Fibroblast of villous mesenchyme (primary cell): ENCODE results near the gene NT5DC2. TPM values are rescaled to one million over a fixed set of nuclear protein-coding genes. Genes with fewer than 3 reads are reported as not detected.

Source experiments
- DNase-seq: peaks from one replicate; pipeline ENCODE4 v3.0.0-alpha.2; 2010; ENCODE audit warnings: low read depth
- H3K4me3 ChIP-seq: 2 replicates; pipeline ENCODE4 v1.5.1; 2011; ENCODE audit warnings: low read depth, mild to moderate bottlenecking, low read length
- total RNA-seq: library from RNA; depleted of rRNA; stranded (reverse); fragments of >200 nt; gene quantifications from 2 replicates; pipeline ENCODE4 v1.2.3, GENCODE V29; 2012
- TF ChIP-seq, protein P1 (sequence below): IDR thresholded peaks from 2 replicates; pipeline ENCODE4 v1.5.1; 2012; ENCODE audit warnings: low read depth, mild to moderate bottlenecking, low read length; ENCODE audit not compliant: insufficient read depth

Gene NT5DC2
- total RNA-seq, 1 donor: 45.8 TPM

DNA sequence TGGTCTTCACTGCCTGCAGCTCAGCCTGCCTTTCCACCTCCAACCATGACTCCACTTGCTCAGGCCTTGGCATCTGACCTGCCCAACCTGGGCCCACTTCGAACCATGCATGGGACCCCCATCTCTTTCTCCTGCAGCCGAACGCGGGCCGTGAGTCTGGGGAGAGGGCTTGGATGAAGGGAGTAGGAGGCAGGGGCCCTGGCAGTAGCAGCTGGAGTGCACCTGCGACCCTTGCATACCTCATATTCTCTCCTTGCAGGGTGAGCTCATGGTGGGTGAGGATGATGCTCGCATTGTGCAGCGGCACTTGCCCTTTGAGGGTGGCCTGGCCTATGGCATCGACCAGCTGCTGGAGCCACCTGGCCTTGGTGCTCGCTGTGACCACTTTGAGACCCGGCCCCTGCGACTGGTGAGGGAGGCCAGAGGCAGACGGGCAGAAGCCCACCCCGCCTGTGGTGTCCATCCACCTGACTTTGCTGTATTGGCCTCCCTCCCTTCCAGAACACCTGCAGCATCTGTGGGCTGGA is 13.5 kb downstream of the NT5DC2 start:
- TF ChIP-seq, protein P1, sequence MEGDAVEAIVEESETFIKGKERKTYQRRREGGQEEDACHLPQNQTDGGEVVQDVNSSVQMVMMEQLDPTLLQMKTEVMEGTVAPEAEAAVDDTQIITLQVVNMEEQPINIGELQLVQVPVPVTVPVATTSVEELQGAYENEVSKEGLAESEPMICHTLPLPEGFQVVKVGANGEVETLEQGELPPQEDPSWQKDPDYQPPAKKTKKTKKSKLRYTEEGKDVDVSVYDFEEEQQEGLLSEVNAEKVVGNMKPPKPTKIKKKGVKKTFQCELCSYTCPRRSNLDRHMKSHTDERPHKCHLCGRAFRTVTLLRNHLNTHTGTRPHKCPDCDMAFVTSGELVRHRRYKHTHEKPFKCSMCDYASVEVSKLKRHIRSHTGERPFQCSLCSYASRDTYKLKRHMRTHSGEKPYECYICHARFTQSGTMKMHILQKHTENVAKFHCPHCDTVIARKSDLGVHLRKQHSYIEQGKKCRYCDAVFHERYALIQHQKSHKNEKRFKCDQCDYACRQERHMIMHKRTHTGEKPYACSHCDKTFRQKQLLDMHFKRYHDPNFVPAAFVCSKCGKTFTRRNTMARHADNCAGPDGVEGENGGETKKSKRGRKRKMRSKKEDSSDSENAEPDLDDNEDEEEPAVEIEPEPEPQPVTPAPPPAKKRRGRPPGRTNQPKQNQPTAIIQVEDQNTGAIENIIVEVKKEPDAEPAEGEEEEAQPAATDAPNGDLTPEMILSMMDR: no peak
- DNase-seq: no peak
- H3K4me3 ChIP-seq: no peak overlapping the region

DNA sequence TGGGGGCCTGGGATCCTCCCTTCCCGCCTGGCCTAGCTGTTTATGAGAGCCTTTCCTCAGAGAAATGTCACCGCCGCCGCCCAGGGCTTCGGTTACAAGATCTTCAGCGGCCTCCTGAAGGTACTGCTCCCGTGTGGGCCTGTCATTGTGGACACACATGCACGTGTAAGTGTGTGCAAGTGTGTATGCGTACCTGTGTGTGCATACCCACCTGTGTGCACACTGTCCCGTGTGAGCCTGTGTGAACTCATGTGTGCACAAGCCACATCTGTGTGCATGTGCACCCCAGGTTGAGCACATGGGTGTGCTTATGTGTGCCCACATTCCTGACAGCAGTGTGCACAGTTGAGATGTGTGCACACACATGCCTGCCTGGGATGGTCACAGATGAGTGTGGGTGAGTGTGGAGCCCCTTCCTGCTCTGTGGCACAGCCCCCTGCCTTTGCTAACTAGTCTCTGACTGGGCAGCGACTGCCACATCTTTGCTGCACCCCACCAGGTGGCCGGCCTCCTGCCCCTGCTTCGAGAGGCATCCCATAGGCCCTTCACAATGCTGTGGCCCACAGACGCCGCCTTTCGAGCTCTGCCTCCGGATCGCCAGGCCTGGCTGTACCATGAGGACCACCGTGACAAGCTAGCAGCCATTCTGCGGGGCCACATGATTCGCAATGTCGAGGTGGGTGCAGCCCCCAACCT is 14.1 kb downstream of the NT5DC2 start:
- TF ChIP-seq, protein P1: no peak
- no peak for DNase-seq
- H3K4me3 ChIP-seq: no peak overlapping the region

DNA sequence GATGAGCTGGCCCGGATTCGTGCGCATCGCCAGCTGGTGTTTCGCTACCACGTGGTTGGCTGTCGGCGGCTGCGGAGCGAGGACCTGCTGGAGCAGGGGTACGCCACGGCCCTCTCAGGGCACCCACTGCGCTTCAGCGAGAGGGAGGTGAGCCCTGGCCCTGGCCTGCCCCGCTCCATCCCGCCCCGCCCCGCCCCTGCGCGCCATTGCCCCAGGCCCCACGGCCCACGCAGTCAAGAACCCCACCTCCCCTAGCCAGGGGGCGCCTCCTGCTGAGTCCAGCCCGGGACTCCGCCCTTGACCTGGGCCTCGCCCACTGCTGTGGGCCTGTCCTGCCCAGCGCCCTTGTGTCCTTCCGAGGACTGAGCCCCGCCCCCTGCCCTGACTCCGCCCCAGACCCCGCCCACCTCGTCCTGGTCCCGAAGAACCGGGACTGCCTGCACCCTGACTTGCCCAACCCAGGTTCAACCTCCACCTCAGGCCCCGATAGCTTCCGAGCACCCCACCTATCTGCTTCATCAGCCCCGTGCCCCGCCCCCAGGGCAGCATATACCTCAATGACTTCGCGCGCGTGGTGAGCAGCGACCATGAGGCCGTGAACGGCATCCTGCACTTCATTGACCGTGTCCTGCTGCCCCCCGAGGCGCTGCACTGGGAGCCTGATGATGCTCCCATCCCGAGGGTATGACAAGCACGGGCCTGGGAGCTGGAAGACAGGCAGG is 14.8 kb downstream of the NT5DC2 start:
- no peak for DNase-seq
- TF ChIP-seq, protein P1: no peak
- H3K4me3 ChIP-seq: no peak overlapping the region

DNA sequence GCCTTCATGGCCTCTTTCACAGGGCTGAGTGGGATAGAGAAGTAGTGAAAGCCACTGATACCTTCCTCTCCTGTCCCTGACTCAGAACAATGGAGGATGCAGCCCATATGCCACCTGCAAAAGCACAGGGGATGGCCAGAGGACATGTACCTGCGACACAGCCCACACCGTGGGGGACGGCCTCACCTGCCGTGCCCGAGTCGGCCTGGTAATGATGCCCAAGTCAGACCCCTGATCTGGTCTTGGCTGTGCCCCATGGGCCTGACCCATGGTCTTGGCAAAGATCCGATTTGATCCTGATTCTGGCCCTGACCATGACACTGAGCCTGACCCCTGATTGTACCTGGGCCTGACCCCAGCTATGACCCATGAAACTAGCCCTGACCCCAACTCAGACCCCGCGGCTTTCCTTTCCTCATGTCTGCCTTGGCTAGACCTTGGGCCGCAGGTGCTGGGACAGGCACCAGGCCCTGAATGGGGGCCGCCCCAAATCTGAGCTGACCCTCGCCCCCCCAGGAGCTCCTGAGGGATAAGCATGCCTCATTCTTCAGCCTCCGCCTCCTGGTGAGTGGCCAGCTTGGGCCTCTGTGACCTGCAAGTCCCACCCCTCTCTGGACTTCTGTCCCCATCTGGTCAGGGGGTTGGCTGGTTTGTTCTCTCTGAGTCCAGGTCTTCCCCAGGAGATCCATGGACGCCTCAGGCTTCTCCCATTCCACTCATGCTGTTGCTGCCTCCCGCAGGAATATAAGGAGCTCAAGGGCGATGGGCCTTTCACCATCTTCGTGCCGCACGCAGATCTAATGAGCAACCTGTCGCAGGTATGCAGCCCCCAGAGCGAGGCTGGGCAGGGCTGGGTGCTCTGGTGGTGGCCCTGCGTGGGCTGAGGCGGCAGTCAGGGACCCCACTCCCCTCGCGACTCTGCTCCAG is 15.6 kb downstream of the NT5DC2 start:
- no peak overlapping the region for H3K4me3 ChIP-seq
- TF ChIP-seq, protein P1: no peak
- no peak for DNase-seq

DNA sequence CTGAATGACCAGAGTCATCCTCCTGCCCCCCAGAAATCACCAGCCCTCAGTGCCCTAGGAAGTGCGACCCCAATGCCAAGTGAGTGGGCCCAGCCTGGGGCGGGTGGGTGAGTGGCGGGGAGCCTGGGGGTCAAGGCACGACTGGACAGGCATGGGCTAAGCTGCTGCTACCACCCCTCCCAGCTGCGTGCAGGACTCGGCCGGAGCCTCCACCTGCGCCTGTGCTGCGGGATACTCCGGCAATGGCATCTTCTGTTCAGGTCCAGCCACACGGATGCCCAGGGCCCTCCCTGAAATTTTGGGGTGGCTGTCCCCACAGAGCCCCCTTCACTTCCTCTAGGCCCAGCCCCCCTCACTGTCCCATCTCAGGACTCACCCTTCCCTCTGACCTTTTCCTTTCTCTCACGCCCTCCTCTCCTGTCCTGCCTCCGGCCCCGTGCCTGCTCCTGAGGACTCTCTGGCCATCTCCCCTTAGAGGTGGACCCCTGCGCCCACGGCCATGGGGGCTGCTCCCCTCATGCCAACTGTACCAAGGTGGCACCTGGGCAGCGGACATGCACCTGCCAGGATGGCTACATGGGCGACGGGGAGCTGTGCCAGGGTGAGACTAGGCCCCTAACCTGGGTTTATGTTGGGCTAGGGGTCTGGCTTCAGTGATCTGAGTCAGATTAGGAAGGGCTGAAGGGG is 17.0 kb downstream of the NT5DC2 start:
- TF ChIP-seq, protein P1: no peak
- H3K4me3 ChIP-seq: no peak overlapping the region
- no peak for DNase-seq

DNA sequence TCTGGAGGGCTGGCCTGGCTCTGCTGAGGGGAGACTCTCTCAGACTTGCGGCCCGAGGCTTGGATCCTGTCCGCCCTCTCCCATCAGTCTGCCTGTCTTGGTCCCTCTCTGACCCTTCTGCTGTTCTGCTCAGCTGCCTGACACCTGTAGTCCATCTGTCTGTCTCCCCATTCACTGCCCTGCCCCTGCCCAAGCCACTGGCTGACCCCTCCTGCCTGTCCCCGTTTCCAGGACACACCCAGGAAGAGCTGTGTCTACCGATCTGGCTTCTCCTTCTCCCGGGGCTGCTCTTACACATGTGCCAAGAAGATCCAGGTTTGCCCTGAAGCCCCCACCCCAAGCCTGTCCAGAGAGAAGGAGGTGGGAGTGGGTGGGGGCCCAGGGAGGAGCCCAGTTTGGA is 18.5 kb downstream of the NT5DC2 start:
- TF ChIP-seq, protein P1: no peak
- no peak for DNase-seq
- H3K4me3 ChIP-seq: no peak overlapping the region
